GM19397 (cell line): ENCODE results near the gene CKAP5.
A peak's percentile ranks its signal among the peaks of the same experiment; 100 is the strongest.

Source experiments
- ATAC-seq: cut with Tn5 transposase; IDR thresholded peaks from one replicate; pipeline ENCODE4 v1.9.1; 2021; ENCODE audit warnings: mild to moderate bottlenecking, moderate library complexity; ENCODE audit not compliant: unreplicated experiment

CKAP5 gene

GRCh38 chr11:46845740-46846509 lies at the start of gene CKAP5:
CKAP5 (minus strand) TSS chr11:46846280; CDS start chr11:46821231, 25,049 bp downstream.
- peak; percentile 92 for ATAC-seq

- no peak for ATAC-seq
Measured at GRCh38 chr11:46895821-46896220, 49.7 kb upstream of the CKAP5 start.

- no peak for ATAC-seq
Measured at GRCh38 chr11:46894961-46895360, 48.9 kb upstream of the CKAP5 start.

- ATAC-seq, result no peak
Measured at GRCh38 chr11:46894506-46894905, 48.4 kb upstream of the CKAP5 start.

GRCh38 chr11:46892838-46893237 lies 46.8 kb upstream of the CKAP5 start:
- no peak for ATAC-seq

GRCh38 chr11:46892109-46892508 lies 46.0 kb upstream of the CKAP5 start:
- no peak for ATAC-seq

- ATAC-seq, result no peak
Measured at GRCh38 chr11:46890665-46891064, 44.6 kb upstream of the CKAP5 start.

GRCh38 chr11:46889689-46890475 lies 43.8 kb upstream of the CKAP5 start:
- no peak for ATAC-seq

- ATAC-seq, result no peak
Measured at GRCh38 chr11:46889251-46889650, 43.2 kb upstream of the CKAP5 start.

GRCh38 chr11:46888636-46889035 lies 42.6 kb upstream of the CKAP5 start:
- ATAC-seq, result no peak

- ATAC-seq, result no peak
Measured at GRCh38 chr11:46886211-46886610, 40.1 kb upstream of the CKAP5 start.

- ATAC-seq, result no peak
Measured at GRCh38 chr11:46879056-46879585, 33.0 kb upstream of the CKAP5 start.

- ATAC-seq, result no peak
Measured at GRCh38 chr11:46877580-46877979, 31.5 kb upstream of the CKAP5 start.

- ATAC-seq, result no peak
Measured at GRCh38 chr11:46876471-46876870, 30.4 kb upstream of the CKAP5 start.

GRCh38 chr11:46874586-46874985 lies 28.5 kb upstream of the CKAP5 start:
- ATAC-seq, result no peak

- no peak for ATAC-seq
Measured at GRCh38 chr11:46868912-46869311, 22.8 kb upstream of the CKAP5 start.

GRCh38 chr11:46865340-46865739 lies 19.3 kb upstream of the CKAP5 start:
- ATAC-seq, result no peak

GRCh38 chr11:46860218-46860617 lies 14.1 kb upstream of the CKAP5 start:
- ATAC-seq, result no peak

GRCh38 chr11:46858920-46859546 lies 13.0 kb upstream of the CKAP5 start:
- no peak for ATAC-seq

GRCh38 chr11:46857666-46858065 lies 11.6 kb upstream of the CKAP5 start:
- ATAC-seq, result no peak

GRCh38 chr11:46856605-46857343 lies 10.7 kb upstream of the CKAP5 start:
- ATAC-seq, result no peak
